ENCODE data around the gene ZNF408.

ZNF408 gene

DNA sequence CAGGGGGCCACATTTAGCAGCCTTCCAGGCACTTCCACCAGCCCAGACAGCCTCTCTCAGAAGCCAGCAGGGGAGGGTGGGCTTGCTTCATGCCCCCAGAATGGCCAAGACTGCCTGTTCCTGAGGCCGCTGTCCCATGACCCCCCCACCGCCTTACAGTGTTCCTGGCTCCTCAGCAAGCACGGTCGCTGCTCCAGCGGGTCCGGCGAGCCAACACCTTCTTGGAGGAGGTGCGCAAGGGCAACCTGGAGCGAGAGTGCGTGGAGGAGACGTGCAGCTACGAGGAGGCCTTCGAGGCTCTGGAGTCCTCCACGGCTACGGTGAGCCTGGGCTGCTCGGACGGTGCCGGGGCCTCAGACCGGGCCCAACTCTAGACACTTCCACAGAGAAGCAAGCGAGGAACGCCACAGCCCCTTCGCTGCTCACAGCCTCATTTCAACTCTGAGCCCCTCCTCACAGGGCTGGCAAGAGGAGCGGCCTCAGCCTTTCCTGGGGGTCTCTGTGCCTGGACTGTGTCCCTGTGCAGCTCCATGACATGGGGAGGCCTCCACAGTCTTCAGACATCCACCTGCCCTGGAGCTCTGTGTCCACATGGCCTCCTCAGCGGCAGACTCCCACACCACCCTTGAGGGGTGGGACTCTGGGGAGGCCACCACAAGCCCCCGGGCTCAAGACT, 18.9 kb downstream of the ZNF408 start:
- ATAC-seq (ENCODE audit: low read depth) (no peak), DNase-seq (ENCODE audit: low spot score in 2 of 2) (no peak)
- H3K27me3 Mint-ChIP-seq, result peaks cover 1% of the 10 kb centered on the region
- no peaks in the 10 kb centered on the region for H3K9me3 Mint-ChIP-seq
- no peak overlapping the region for H3K27ac Mint-ChIP-seq
- peaks cover 2% of the 10 kb centered on the region for H3K4me1 Mint-ChIP-seq
- H3K36me3 Mint-ChIP-seq, result no peaks in the 10 kb centered on the region
- no peak overlapping the region for H3K4me3 Mint-ChIP-seq

DNA sequence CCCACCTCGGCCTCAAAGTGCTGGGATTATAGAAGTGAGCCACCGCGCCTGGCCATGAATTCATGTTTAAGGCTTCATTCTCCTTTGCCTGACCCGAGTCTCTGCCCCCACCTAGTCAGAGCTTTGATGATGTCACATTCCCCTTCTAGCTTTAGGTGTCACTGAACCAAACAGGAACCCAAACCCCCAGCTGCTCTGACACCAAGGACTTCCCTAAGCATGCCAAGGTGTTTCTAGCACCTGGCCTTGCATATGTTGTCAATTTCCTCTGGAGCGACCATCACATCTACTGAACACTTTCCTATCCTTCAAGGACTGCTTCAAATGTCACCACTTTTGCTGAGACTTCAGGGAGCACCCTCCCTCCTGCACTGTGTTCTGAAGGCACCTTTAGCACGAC, 20.5 kb downstream of the ZNF408 start:
- no peaks in the 10 kb centered on the region for H3K9me3 Mint-ChIP-seq
- DNase-seq (ENCODE audit: low spot score in 2 of 2) (no peak), ATAC-seq (ENCODE audit: low read depth) (no peak)
- peaks cover 2% of the 10 kb centered on the region for H3K4me1 Mint-ChIP-seq
- H3K36me3 Mint-ChIP-seq, result no peaks in the 10 kb centered on the region
- no peak overlapping the region for H3K27ac Mint-ChIP-seq
- peaks cover 1% of the 10 kb centered on the region for H3K27me3 Mint-ChIP-seq
- H3K4me3 Mint-ChIP-seq, result no peak overlapping the region

DNA sequence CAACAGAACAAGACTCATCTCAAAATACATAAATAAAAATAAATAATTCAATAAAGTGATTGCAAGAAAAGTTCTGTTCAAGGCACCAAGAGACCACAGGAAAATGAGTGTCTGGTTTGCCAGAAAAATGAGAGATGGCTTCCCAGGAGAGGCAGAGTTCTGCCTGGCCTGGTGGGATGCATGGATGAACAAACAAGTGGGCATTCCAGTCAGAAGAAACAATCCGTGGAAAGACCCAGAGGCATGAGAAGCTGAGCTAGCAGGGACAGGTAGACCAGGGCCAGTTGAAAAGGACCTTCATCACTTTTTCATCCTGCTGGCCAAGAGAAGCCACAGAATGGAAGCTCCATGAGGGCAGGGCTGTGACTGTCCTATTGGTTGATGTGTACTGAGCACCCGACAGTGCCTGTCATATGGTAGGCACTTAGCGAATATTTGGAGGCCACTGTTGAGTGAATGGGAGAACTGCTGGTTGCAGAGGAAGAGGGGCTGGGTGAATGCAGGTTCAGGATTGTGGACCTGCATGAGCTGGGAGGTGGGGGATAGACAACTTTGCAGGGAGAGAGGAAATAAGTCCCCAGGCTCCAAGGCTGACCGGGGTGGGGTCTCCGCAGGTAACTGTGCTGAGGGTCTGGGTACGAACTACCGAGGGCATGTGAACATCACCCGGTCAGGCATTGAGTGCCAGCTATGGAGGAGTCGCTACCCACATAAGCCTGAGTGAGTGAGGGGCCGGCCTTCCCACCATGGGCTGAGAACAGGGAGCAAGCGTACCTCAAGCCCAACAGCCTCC, 21.9 kb downstream of the ZNF408 start:
- H3K27ac Mint-ChIP-seq, result no peak overlapping the region
- DNase-seq (ENCODE audit: low spot score in 2 of 2) (no peak), ATAC-seq (ENCODE audit: low read depth) (no peak)
- H3K36me3 Mint-ChIP-seq, result no peaks in the 10 kb centered on the region
- no peaks in the 10 kb centered on the region for H3K9me3 Mint-ChIP-seq
- H3K4me3 Mint-ChIP-seq, result no peak overlapping the region
- peaks cover 1% of the 10 kb centered on the region for H3K27me3 Mint-ChIP-seq
- H3K4me1 Mint-ChIP-seq, result peaks cover 2% of the 10 kb centered on the region

DNA sequence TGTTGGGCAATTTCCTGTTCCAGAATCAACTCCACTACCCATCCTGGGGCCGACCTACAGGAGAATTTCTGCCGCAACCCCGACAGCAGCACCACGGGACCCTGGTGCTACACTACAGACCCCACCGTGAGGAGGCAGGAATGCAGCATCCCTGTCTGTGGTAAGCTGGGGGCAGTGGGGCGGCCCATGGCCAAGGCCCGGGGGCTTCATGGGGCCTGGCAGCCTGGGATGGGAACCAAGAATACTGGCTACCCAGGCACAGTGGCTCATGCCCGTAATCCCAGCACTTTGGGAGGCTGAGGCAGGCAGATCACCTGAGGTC, 22.5 kb downstream of the ZNF408 start:
- Mint-ChIP-seq H3K36me3 (no peaks in the 10 kb centered on the region), H3K27ac (no peak overlapping the region), H3K27me3 (peaks cover 1% of the 10 kb centered on the region), H3K9me3 (no peaks in the 10 kb centered on the region), H3K4me3 (no peak overlapping the region), H3K4me1 (peaks cover 2% of the 10 kb centered on the region)
- ATAC-seq (ENCODE audit: low read depth) (no peak), DNase-seq (ENCODE audit: low spot score in 2 of 2) (no peak)

DNA sequence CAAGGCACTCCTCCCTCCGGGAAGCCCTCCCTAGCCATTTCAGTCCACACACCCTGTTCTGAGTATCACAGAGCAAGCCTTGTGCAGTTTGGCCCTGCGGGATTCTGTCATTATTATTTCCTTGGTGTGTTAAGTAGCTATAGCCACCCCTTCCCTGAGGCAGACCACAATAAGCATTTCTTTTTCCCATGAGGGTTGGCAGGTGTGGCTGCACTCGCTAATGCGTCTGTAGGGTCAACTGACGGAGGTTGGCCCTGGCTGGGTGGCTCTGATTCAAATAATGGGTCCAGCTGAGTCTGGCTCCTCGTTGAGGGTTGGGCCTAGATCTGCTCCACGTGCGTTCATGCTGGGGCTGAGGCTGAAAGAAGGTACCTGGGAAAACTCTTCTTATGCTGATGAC, 23.3 kb downstream of the ZNF408 start:
- Mint-ChIP-seq H3K9me3 (no peaks in the 10 kb centered on the region), H3K27me3 (peaks cover 1% of the 10 kb centered on the region), H3K4me3 (no peak overlapping the region), H3K27ac (no peak overlapping the region), H3K4me1 (peaks cover 2% of the 10 kb centered on the region), H3K36me3 (no peaks in the 10 kb centered on the region)
- DNase-seq (ENCODE audit: low spot score in 2 of 2) (no peak), ATAC-seq (ENCODE audit: low read depth) (no peak)

DNA sequence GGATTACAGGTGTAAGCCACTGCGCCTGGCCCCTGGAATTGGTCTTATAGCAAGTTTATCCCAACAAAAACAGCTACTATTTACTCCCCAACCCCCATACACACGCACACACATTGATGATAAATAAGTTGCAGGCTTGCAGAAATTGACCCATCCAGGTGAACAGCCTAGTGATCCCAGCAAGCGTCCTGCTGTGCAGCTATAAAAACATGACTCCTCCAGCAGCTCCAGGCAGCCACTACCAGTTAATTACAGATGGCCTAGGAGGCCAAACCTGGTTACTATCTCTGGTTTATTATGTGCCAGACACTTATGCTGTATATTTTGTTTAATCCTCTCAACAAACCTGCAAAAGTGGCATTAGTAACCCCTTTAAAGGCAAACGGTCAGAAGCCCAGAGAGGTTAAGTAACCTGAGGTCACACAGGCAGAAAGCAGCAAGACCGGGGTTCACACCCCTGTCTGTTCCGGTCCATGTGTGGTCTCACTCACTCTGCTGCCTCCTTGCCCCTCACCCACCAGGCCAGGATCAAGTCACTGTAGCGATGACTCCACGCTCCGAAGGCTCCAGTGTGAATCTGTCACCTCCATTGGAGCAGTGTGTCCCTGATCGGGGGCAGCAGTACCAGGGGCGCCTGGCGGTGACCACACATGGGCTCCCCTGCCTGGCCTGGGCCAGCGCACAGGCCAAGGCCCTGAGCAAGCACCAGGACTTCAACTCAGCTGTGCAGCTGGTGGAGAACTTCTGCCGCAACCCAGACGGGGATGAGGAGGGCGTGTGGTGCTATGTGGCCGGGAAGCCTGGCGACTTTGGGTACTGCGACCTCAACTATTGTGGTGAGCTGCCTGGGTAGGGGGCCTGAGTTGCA, 24.7 kb downstream of the ZNF408 start:
- Mint-ChIP-seq H3K4me3 (no peak overlapping the region), H3K27ac (no peak overlapping the region), H3K27me3 (peaks cover 1% of the 10 kb centered on the region), H3K36me3 (no peaks in the 10 kb centered on the region), H3K4me1 (peaks cover 2% of the 10 kb centered on the region), H3K9me3 (no peaks in the 10 kb centered on the region)
- ATAC-seq (ENCODE audit: low read depth) (no peak), DNase-seq (ENCODE audit: low spot score in 2 of 2) (no peak)

DNA sequence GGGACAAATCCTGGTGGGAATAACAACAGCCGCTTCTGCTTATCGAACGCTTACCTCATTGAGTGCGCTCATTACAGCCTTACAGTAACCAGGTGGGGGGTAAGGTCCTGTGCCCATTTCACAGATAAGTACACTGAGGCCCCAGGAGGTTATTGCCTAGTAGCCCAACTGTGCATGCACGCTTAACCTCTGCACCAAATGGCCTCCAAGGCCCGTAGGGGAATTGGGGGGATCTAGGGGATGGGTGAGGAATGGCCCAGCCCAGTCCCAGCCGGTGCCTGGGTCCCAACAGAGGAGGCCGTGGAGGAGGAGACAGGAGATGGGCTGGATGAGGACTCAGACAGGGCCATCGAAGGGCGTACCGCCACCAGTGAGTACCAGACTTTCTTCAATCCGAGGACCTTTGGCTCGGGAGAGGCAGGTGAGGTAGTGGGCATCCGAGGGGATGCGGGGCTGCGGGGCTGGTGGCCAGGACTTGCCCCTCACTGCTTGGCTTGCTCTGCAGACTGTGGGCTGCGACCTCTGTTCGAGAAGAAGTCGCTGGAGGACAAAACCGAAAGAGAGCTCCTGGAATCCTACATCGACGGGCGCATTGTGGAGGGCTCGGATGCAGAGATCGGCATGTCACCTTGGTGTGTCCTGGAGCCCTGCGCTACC, 25.5 kb downstream of the ZNF408 start:
- H3K27me3 Mint-ChIP-seq, result peaks cover 1% of the 10 kb centered on the region
- no peak for ATAC-seq (ENCODE audit: low read depth)
- no peak overlapping the region for H3K4me3 Mint-ChIP-seq
- H3K36me3 Mint-ChIP-seq, result no peaks in the 10 kb centered on the region
- peaks cover 2% of the 10 kb centered on the region for H3K4me1 Mint-ChIP-seq
- DNase-seq (ENCODE audit: low spot score in 2 of 2), result no peak
- no peaks in the 10 kb centered on the region for H3K9me3 Mint-ChIP-seq
- no peak overlapping the region for H3K27ac Mint-ChIP-seq

DNA sequence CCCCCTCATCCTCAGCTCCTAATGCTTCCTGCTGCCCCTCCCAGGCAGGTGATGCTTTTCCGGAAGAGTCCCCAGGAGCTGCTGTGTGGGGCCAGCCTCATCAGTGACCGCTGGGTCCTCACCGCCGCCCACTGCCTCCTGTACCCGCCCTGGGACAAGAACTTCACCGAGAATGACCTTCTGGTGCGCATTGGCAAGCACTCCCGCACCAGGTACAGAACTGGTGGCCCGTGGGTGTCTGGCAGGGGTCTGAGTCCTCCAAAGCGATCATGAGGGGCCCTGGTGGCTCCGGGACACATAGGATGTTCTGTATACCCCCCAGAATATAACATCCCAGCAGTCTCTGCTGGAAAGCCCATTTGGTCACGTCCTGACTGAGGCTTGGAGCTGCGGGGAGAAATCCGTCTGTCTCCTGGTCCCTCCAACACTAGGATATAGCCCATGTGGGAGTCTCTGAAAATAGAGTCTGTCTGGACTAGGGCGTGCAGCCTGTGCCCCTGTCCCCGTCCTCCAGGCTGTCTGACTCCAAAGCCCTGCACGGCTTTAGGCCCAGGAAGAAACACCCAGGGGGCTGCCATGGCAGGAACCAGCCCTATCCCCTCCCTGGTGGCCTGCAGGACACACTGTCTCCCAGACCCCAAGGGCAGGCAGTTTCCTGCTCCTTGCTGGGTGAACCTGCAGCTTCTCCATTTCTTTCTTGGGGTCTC, 27.3 kb downstream of the ZNF408 start:
- no peak for ATAC-seq (ENCODE audit: low read depth)

DNA sequence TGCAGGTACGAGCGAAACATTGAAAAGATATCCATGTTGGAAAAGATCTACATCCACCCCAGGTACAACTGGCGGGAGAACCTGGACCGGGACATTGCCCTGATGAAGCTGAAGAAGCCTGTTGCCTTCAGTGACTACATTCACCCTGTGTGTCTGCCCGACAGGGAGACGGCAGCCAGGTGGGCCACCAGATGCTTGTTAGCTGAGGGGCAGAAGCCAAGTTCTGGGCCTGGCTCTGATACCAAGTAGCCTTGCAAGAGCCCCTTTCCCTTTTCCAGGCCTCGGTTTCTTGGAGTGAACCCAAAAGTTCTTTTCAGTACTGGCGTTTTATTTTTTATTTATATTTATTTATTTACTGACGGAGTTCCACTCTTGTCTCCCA, 27.8 kb downstream of the ZNF408 start:
- Mint-ChIP-seq H3K9me3 (no peaks in the 10 kb centered on the region), H3K4me1 (peaks cover 2% of the 10 kb centered on the region), H3K27me3 (no peaks in the 10 kb centered on the region), H3K36me3 (no peaks in the 10 kb centered on the region), H3K4me3 (no peak overlapping the region), H3K27ac (no peak overlapping the region)
- DNase-seq (ENCODE audit: low spot score in 2 of 2) (no peak), ATAC-seq (ENCODE audit: low read depth) (no peak)

More for the DNA sequence above, 27.3 kb downstream of the ZNF408 start:
- Mint-ChIP-seq H3K4me1 (peaks cover 2% of the 10 kb centered on the region), H3K27me3 (no peaks in the 10 kb centered on the region), H3K4me3 (no peak overlapping the region), H3K36me3 (no peaks in the 10 kb centered on the region), H3K9me3 (no peaks in the 10 kb centered on the region), H3K27ac (no peak overlapping the region)
- DNase-seq (ENCODE audit: low spot score in 2 of 2), result no peak

DNA sequence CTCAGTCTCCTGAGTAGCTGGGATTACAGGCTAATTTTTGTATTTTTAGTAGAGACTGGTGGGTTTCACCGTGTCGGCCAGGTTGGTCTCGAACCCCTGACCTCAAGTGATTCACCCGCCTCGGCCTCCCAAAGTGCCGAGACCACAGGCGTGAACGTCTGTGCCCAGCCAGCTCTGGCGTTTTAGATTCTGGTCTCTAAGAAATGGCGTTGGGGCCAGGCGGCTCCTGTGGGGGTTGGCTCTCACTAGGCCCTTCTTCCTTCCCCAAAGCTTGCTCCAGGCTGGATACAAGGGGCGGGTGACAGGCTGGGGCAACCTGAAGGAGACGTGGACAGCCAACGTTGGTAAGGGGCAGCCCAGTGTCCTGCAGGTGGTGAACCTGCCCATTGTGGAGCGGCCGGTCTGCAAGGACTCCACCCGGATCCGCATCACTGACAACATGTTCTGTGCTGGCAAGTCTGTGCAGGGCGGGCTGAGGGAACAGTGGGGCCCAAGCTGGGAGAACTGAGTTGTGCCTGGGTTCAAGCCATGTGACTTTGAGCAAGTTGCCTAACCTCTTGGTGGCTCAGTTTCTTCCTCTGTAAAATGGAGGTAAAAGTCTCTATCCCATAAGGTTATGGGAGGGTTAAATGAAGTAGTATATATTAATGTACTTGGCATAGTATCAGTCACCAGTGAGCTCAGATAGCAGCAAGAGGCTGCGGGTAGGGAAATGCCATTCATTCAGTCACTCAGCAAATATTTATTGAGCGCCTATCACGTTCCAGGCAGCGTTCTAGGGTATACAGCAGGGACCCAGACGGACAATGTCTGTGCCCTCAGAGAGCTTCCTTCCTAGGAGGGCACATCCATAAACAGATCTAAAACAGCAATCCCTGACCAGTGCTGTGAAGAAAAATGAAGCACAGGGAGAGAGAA, 28.5 kb downstream of the ZNF408 start:
- H3K9me3 Mint-ChIP-seq, result no peaks in the 10 kb centered on the region
- no peak overlapping the region for H3K27ac Mint-ChIP-seq
- H3K4me3 Mint-ChIP-seq, result no peak overlapping the region
- H3K4me1 Mint-ChIP-seq, result no peaks in the 10 kb centered on the region
- ATAC-seq (ENCODE audit: low read depth) (no peak), DNase-seq (ENCODE audit: low spot score in 2 of 2) (no peak)
- no peaks in the 10 kb centered on the region for H3K27me3 Mint-ChIP-seq
- H3K36me3 Mint-ChIP-seq, result no peaks in the 10 kb centered on the region

DNA sequence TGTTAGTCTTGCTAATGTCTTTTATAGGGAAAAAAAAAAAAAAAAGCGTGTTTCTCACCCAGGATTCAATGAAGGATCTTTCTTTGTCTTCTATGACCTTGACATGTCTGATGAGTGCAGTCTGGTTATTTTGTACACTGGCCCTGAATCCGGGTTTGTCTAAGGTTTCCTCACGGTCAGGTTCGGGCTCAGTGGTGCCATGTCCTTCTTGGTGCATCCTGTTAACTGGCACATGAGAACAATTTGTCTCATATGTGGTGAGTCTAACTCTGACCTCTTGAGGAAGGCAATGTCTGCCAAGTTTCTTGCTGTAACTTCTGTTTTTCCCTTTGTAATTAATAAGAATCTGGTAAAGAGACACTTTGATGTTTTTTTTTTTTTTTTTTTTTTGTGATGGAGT, 30.7 kb downstream of the ZNF408 start:
- H3K4me3 Mint-ChIP-seq, result no peak overlapping the region
- H3K4me1 Mint-ChIP-seq, result no peaks in the 10 kb centered on the region
- H3K36me3 Mint-ChIP-seq, result no peaks in the 10 kb centered on the region
- no peaks in the 10 kb centered on the region for H3K9me3 Mint-ChIP-seq
- H3K27me3 Mint-ChIP-seq, result no peaks in the 10 kb centered on the region
- no peak overlapping the region for H3K27ac Mint-ChIP-seq
- no peak for DNase-seq (ENCODE audit: low spot score in 2 of 2)
- no peak for ATAC-seq (ENCODE audit: low read depth)

DNA sequence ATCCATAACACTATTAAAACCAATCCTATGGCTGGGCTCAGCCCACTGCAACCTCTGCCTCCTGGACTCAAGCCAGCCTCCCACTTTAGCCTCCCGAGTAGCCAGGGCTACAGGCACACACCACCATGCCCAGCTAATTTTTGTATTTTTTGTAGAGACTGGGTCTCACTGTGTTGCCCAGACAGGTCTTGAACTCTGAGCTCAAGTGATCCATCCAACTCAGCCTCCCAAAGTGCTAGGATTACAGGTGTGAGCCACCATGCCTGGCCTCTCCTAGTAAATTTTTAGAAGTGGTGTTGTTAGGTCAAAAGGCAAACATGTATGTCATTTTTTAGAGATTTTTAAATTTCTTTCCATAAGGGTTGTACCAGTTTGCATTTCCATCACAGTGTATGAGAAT, 32.4 kb downstream of the ZNF408 start:
- no peak for DNase-seq (ENCODE audit: low spot score in 2 of 2)
- no peak for ATAC-seq (ENCODE audit: low read depth)
- no peak overlapping the region for H3K4me3 Mint-ChIP-seq
- no peaks in the 10 kb centered on the region for H3K27me3 Mint-ChIP-seq
- H3K27ac Mint-ChIP-seq, result no peak overlapping the region
- H3K36me3 Mint-ChIP-seq, result no peaks in the 10 kb centered on the region
- no peaks in the 10 kb centered on the region for H3K4me1 Mint-ChIP-seq
- H3K9me3 Mint-ChIP-seq, result no peaks in the 10 kb centered on the region

DNA sequence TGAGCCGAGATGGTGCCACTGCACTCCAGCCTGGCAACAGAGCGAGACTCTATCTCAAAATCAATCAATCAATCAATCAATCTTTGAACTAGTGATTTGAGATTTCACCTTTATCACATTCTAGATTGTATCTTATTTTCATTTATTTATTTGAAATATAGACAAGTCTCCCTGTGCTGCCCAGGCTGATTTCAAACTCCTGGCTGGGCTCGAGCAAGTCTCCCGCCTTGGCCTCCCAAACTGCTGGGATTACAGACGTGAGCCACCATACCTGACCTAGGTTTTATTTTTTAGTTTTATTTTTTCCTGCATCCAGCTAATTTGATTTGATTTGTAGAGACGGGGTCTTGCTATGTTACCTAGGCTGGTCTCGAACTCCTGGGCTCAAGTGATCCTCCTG, 35.3 kb downstream of the ZNF408 start:
- no peak for ATAC-seq (ENCODE audit: low read depth)
- DNase-seq (ENCODE audit: low spot score in 2 of 2), result no peak
- H3K4me3 Mint-ChIP-seq, result no peak overlapping the region
- no peaks in the 10 kb centered on the region for H3K4me1 Mint-ChIP-seq
- H3K27me3 Mint-ChIP-seq, result no peaks in the 10 kb centered on the region
- peaks cover 2% of the 10 kb centered on the region for H3K36me3 Mint-ChIP-seq
- H3K27ac Mint-ChIP-seq, result no peak overlapping the region
- H3K9me3 Mint-ChIP-seq, result no peaks in the 10 kb centered on the region

Measured in memory B cell (primary cell).